ENCODE results near the gene CNTNAP5. TPM values are rescaled to one million over a fixed set of nuclear protein-coding genes. Genes with fewer than 3 reads are reported as not detected.

The CNTNAP5 gene
- total RNA-seq, 4 donors from 2014 or later: not detected

DNA sequence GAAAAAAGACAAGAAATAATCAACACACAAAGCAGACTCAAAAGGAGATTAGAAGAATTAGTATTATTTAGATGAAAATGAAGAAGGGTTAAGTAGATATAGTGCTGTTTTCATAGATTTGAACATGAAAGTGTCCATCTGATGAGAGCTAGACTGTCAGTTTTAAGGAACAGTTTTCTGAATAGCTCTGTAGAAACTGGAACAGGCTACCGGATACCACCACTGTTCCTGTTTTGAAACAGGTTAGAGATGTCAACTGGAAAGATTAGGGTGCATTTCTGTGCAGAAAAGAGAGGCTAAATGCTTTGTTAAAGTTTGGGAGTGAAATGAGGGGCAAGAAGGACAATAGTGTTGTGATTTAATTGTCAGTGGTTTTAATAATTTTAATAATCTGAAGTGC lies 908.8 kb downstream of the CNTNAP5 start:
- DNase-seq (ENCODE audit: low spot score in 2 of 2): no peak

GRCh38 chr2:124953921-124954320 lies 928.8 kb downstream of the CNTNAP5 start:
- Histone ChIP-seq H3K27ac (no peak overlapping the region), H3K36me3 (no peaks in the 10 kb centered on the region), H3K9me3 (no peaks in the 10 kb centered on the region), H3K27me3 (no peaks in the 10 kb centered on the region), H3K4me3 (no peak overlapping the region), H3K4me1 (no peaks in the 10 kb centered on the region)
- DNase-seq (ENCODE audit: low spot score in 2 of 2): no peak
- 79% methylated on average over 2 of the region's 2 CpGs for WGBS
- no peak for TF ChIP-seq POLR2A (IDR thresholded peaks at IDR 0.05)
- no peak for TF ChIP-seq POLR2AphosphoS5 (IDR thresholded peaks at IDR 0.05)
- no peak for TF ChIP-seq EP300 (IDR thresholded peaks at IDR 0.05)
- no peak for TF ChIP-seq CTCF (IDR thresholded peaks at IDR 0.05)

More for the DNA sequence above, 908.8 kb downstream of the CNTNAP5 start:
- H3K4me1 ChIP-seq: no peaks in the 10 kb centered on the region
- no peaks in the 10 kb centered on the region for H3K27me3 ChIP-seq
- H3K27ac ChIP-seq: no peak overlapping the region
- WGBS: 79% methylated on average over 1 of the region's 1 CpG
- H3K9me3 ChIP-seq: peaks cover 2% of the 10 kb centered on the region
- H3K4me3 ChIP-seq: no peak overlapping the region
- no peaks in the 10 kb centered on the region for H3K36me3 ChIP-seq
- no peak for TF ChIP-seq POLR2AphosphoS5 (IDR thresholded peaks at IDR 0.05)
- no peak for TF ChIP-seq CTCF (IDR thresholded peaks at IDR 0.05)
- no peak for TF ChIP-seq POLR2A (IDR thresholded peaks at IDR 0.05)
- TF ChIP-seq EP300 (IDR thresholded peaks at IDR 0.05): no peak

GRCh38 chr2:124959581-124959980 lies 934.5 kb downstream of the CNTNAP5 start:
- 43% methylated on average over 1 of the region's 1 CpG for WGBS
- H3K9me3 ChIP-seq: no peaks in the 10 kb centered on the region
- H3K36me3 ChIP-seq: no peaks in the 10 kb centered on the region
- DNase-seq (ENCODE audit: low spot score in 2 of 2): no peak
- no peaks in the 10 kb centered on the region for H3K27me3 ChIP-seq
- no peak overlapping the region for H3K4me3 ChIP-seq
- no peaks in the 10 kb centered on the region for H3K4me1 ChIP-seq
- no peak for TF ChIP-seq CTCF (IDR thresholded peaks at IDR 0.05)
- no peak for TF ChIP-seq POLR2A (IDR thresholded peaks at IDR 0.05)
- no peak for TF ChIP-seq EP300 (IDR thresholded peaks at IDR 0.05)
- TF ChIP-seq POLR2AphosphoS5 (IDR thresholded peaks at IDR 0.05): no peak
- no peak overlapping the region for H3K27ac ChIP-seq

DNA sequence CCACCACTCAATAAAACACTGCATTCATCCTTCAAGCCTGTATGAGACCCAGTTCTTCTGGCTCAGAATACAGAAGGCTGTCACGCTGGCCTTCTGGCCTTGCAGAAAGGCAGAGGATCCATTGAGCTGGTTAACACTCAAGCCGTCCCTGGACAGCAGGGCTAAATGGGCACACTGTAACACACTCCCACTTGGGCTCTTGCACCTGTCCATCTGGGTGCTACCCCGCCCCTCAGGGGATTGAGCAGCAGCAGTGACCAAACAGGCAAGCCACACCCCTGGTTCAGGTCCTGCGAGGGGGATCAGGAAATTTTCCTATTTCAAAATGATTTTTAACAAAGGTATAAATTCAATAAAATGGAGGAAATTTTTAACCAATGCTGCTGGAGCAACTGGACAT lies 936.0 kb downstream of the CNTNAP5 start:
- H3K27ac ChIP-seq: no peak overlapping the region
- TF ChIP-seq CTCF (IDR thresholded peaks at IDR 0.05): no peak
- no peak for TF ChIP-seq EP300 (IDR thresholded peaks at IDR 0.05)
- TF ChIP-seq POLR2AphosphoS5 (IDR thresholded peaks at IDR 0.05): no peak
- 90% methylated on average over 4 of the region's 4 CpGs for WGBS

More for the DNA sequence above, 936.0 kb downstream of the CNTNAP5 start:
- Histone ChIP-seq H3K27me3 (no peaks in the 10 kb centered on the region), H3K9me3 (no peaks in the 10 kb centered on the region), H3K4me3 (no peak overlapping the region), H3K36me3 (no peaks in the 10 kb centered on the region), H3K4me1 (no peaks in the 10 kb centered on the region)
- no peak for DNase-seq (ENCODE audit: low spot score in 2 of 2)
